ENCODE results near the gene NSF.
"Not testable (repeated sequence)": the region's sequence is repeated elsewhere in the genome, so short reads cannot be mapped to it uniquely, and the experiment has no call there.

GRCh38 chr17:46696522-46696921 is 106.1 kb downstream of the NSF start:
- not testable (repeated sequence) for TF ChIP-seq CTCF, POLR2A, POLR2AphosphoS5 (IDR thresholded peaks at IDR 0.05)
